Gastrocnemius medialis (tissue), 4 donors: ENCODE data around the gene DNASE2. TPM values are rescaled to one million over a fixed set of nuclear protein-coding genes. Genes with fewer than 3 reads are reported as not detected.

Experiments
- ATAC-seq, 2 donors: fragments of 150-250 bp; one replicate each; pipeline ENCODE4 v1.9.1; 2016
- DNase-seq, 2 donors: peaks; one replicate each; pipeline ENCODE4 v3.0.0-alpha.2; 2019
- H3K27ac ChIP-seq, 4 donors: fragments of 200-600 bp; sonication (generic); 1 replicate in 1 of 4; 2 replicates in 3 of 4; pipeline ENCODE4 v1.5.1; 2016 to 2018; ENCODE audit warnings: mild to moderate bottlenecking in 2 of 4, moderate library complexity in 1 of 4
- H3K27me3 ChIP-seq, 3 donors: fragments of 200-600 bp; sonication (generic) in 2 of 3; 1 replicate in 1 of 3; 2 replicates in 2 of 3; pipeline versions ENCODE4 v1.5.1 to v1.6.0; 2016 to 2019; ENCODE audit warnings: mild to moderate bottlenecking in 1 of 3, moderate library complexity in 1 of 3
- H3K36me3 ChIP-seq, 2 donors: fragments of 200-600 bp; sonication (generic) in 1 of 2; one replicate each; pipeline ENCODE4 v1.5.1; 2017 to 2018
- H3K4me1 ChIP-seq, 2 donors: fragments of 200-600 bp; sonication (generic) in 1 of 2; one replicate each; pipeline ENCODE4 v1.5.1; 2016 to 2017; ENCODE audit warnings: mild to moderate bottlenecking in 2 of 2
- H3K4me3 ChIP-seq, 4 donors: fragments of 200-600 bp; sonication (generic) in 3 of 4; 1 replicate in 1 of 4; 2 replicates in 3 of 4; pipeline ENCODE4 v1.5.1; 2016 to 2019; ENCODE audit warnings: mild to moderate bottlenecking in 2 of 4
- H3K9me3 ChIP-seq, 3 donors: fragments of 200-600 bp; sonication (generic) in 2 of 3; 1 replicate in 1 of 3; 2 replicates in 2 of 3; pipeline ENCODE4 v1.5.1; 2016 to 2019
- POLR2A ChIP-seq, 2 donors: fragments of 450-650 bp; IDR thresholded peaks; one replicate each; pipeline ENCODE4 v1.6.1; 2017; ENCODE audit warnings: antibody characterized with exemption in 2 of 2, mild to moderate bottlenecking in 2 of 2, moderate library complexity in 2 of 2
- in situ Hi-C, 4 donors: fragments of 200-750 bp; cut with MboI; loops; one replicate each; pipeline versions ENCODE4 v1.15.0 to v1.8.0; 2017; ENCODE audit warnings: low sequenced_read_pairs in 4 of 4
- intact Hi-C: fragments of 100-400 bp; cut with DNase I; formaldehyde crosslinking; loops from one replicate; pipeline ENCODE4 v1.15.1; 2023; ENCODE audit warnings: low total_unique reads
- total RNA-seq, 4 donors: library from RNA; depleted of rRNA; stranded (reverse); fragments of >200 nt; gene quantifications; one replicate each; pipeline versions ENCODE4 v1.1.0 to v1.2.3, GENCODE V29; 2016
- TF ChIP-seq, protein P1 (sequence below), 5 experiments: fragments of 450-650 bp in 3 of 5; fragments of 200-600 bp in 2 of 5; sonication (generic) in 2 of 5; IDR thresholded peaks in 4 of 5; conservative IDR thresholded peaks in 1 of 5; 1 replicate in 4 of 5; 2 replicates in 1 of 5; pipeline ENCODE4 v1.5.1; 2016 to 2019; ENCODE audit warnings: antibody characterized with exemption in 5 of 5, mild to moderate bottlenecking in 3 of 5, moderate library complexity in 3 of 5

The DNASE2 gene
- total RNA-seq, 4 donors from 2014 or later = 11.9 to 44.3 (median 15.4) TPM

GRCh38 chr19:12884627-12884925, 3.3 kb upstream of the DNASE2 start:
- ATAC-seq = no peak
- no peak for DNase-seq
- in situ Hi-C loops (loop anchor here in 1 of 4 donors (10.0 kb wide), 1 partner anchor 80 kb away; the partner anchor contains the start of gene DAND5), intact Hi-C loops (loop anchor here (5.0 kb wide), 1 partner anchor 233 kb away; the partner anchor contains the start of genes NACC1 and TRMT1)
- Histone ChIP-seq H3K9me3 (no peaks in the 10 kb centered on the region), H3K27ac (peak overlapping the region in 2 of 4 donors; percentile 93 to 98), H3K4me1 (peaks cover 7 to 30% of the 10 kb centered on the region in 2 donors), H3K4me3 (peak overlapping the region in 1 of 4 donors; percentile 64), H3K27me3 (peaks cover 8 to 28% (median 15%) of the 10 kb centered on the region in 3 donors), H3K36me3 (no peaks in the 10 kb centered on the region)
- TF ChIP-seq, protein P1, sequence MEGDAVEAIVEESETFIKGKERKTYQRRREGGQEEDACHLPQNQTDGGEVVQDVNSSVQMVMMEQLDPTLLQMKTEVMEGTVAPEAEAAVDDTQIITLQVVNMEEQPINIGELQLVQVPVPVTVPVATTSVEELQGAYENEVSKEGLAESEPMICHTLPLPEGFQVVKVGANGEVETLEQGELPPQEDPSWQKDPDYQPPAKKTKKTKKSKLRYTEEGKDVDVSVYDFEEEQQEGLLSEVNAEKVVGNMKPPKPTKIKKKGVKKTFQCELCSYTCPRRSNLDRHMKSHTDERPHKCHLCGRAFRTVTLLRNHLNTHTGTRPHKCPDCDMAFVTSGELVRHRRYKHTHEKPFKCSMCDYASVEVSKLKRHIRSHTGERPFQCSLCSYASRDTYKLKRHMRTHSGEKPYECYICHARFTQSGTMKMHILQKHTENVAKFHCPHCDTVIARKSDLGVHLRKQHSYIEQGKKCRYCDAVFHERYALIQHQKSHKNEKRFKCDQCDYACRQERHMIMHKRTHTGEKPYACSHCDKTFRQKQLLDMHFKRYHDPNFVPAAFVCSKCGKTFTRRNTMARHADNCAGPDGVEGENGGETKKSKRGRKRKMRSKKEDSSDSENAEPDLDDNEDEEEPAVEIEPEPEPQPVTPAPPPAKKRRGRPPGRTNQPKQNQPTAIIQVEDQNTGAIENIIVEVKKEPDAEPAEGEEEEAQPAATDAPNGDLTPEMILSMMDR (IDR thresholded peaks at IDR 0.05 in 4 of 5, conservative IDR thresholded peaks at IDR 0.05 in 1 of 5) = no peak
- TF ChIP-seq POLR2A (IDR thresholded peaks at IDR 0.05) = no peak

DNA sequence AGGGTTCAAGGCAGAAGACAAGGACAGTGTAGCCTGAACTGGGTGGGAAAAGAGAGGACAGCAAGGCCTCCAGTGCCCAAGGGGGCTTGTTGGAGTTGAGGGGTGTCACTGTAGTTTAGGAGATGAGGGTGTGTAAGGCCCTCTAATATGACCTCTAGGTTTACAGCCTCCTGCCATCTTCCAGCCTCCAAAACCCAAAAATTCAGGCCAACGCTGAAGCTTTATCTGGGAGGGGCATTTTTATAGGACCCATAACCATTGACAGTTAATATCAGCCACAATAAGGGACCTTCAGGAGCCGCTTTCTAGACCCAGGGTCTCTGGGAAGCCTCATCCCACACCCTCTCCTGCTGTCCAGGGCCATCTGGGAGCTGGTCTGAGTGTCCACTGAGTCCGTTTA, 3.0 kb upstream of the DNASE2 start:
- DNase-seq (no peak), ATAC-seq (no peak)
- no peak overlapping the region for H3K4me3 ChIP-seq
- H3K4me1 ChIP-seq = peaks cover 7 to 30% of the 10 kb centered on the region in 2 donors
- H3K27ac ChIP-seq = peak overlapping the region in 3 of 4 donors; percentile 93 to 98 (median 94)
- intact Hi-C loops = loop anchor here (5.0 kb wide), 1 partner anchor 233 kb away; the partner anchor contains the start of genes NACC1 and TRMT1
- H3K27me3 ChIP-seq = peaks cover 8 to 28% (median 15%) of the 10 kb centered on the region in 3 donors
- H3K9me3 ChIP-seq = no peaks in the 10 kb centered on the region
- no peaks in the 10 kb centered on the region for H3K36me3 ChIP-seq
- in situ Hi-C loops = loop anchor here in 1 of 4 donors (10.0 kb wide), 1 partner anchor 81 kb away; the partner anchor contains the start of gene DAND5
- no peak for TF ChIP-seq POLR2A (IDR thresholded peaks at IDR 0.05)
- TF ChIP-seq, protein P1 (IDR thresholded peaks at IDR 0.05 in 4 of 5, conservative IDR thresholded peaks at IDR 0.05 in 1 of 5) = no peak

GRCh38 chr19:12882589-12882988, 1.3 kb upstream of the DNASE2 start:
- intact Hi-C loops = loop anchor here (5.0 kb wide), 1 partner anchor 235 kb away; the partner anchor contains the start of genes NACC1 and TRMT1
- H3K27me3 ChIP-seq = peaks cover 8 to 28% (median 15%) of the 10 kb centered on the region in 3 donors
- H3K27ac ChIP-seq = peak overlapping the region in 3 of 4 donors; percentile 93 to 98 (median 94)
- no peak for ATAC-seq
- H3K36me3 ChIP-seq = peaks cover 0 to 7% of the 10 kb centered on the region in 2 donors
- H3K4me1 ChIP-seq = peaks cover 7 to 30% of the 10 kb centered on the region in 2 donors
- H3K9me3 ChIP-seq = no peaks in the 10 kb centered on the region
- in situ Hi-C loops = loop anchor here in 1 of 4 donors (10.0 kb wide), 1 partner anchor 82 kb away; the partner anchor contains the start of gene DAND5
- no peak for TF ChIP-seq POLR2A (IDR thresholded peaks at IDR 0.05)
- TF ChIP-seq, protein P1 (IDR thresholded peaks at IDR 0.05 in 4 of 5, conservative IDR thresholded peaks at IDR 0.05 in 1 of 5) = no peak
- no peak overlapping the region for H3K4me3 ChIP-seq
- no peak for DNase-seq

DNA sequence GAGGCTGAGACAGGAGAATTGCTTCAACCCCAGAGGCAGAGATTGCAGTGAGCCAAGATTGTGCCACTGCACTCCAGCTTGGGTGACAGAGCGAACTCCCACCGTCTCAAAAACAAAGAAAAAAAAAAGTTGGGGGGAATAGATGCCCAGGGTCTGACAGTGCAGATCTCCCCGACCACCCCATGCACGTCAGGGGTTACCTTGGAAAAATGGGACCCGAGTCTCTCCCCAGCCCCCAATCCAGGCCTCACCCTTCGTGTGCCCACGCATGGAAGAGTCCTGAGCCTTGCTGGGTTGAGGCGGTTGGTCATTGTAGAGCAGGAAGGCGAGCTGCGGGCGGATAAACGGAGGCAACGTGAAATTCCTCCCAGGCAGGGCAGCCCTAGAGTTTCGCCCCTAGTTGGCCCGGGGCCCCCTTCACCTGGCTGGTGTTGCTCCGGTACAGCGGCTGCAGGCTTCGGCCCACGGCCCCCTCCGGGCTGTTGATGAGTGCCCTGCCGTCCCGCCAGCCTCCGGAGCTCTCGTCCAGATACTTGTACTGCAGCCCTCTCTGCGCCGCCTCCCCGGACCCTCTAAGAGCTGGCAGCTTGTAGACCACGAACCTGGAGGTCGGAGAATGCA, 588 bp downstream of the DNASE2 start:
- peaks cover 8 to 19% (median 12%) of the 10 kb centered on the region in 3 donors for H3K27me3 ChIP-seq
- intact Hi-C loops (loop anchor here (5.0 kb wide), 1 partner anchor 237 kb away; the partner anchor contains the start of genes NACC1 and TRMT1), in situ Hi-C loops (loop anchor here in 1 of 4 donors (10.0 kb wide), 1 partner anchor 84 kb away; the partner anchor contains the start of gene DAND5)
- peaks cover 0 to 7% of the 10 kb centered on the region in 2 donors for H3K36me3 ChIP-seq
- TF ChIP-seq, protein P1 (IDR thresholded peaks at IDR 0.05 in 4 of 5, conservative IDR thresholded peaks at IDR 0.05 in 1 of 5) = no peak
- TF ChIP-seq POLR2A (IDR thresholded peaks at IDR 0.05) = no peak
- peak in 1 of 2 donors; percentile 37 for DNase-seq
- H3K4me3 ChIP-seq = peak overlapping the region; percentile 72 to 97 (median 82)
- H3K9me3 ChIP-seq = no peaks in the 10 kb centered on the region
- ATAC-seq = peak; percentile 25 to 32
- peaks cover 7 to 25% of the 10 kb centered on the region in 2 donors for H3K4me1 ChIP-seq
- H3K27ac ChIP-seq = peak overlapping the region; percentile 81 to 98 (median 94)
